Esophagus muscularis mucosa (tissue), 4 donors: ENCODE data around the gene LRP1. TPM values are rescaled to one million over a fixed set of nuclear protein-coding genes. Genes with fewer than 3 reads are reported as not detected.

Source experiments
- DNase-seq: peaks from one replicate; pipeline ENCODE4 v3.0.0-alpha.2; 2017; ENCODE audit errors: extremely low spot score
- H3K27ac ChIP-seq, 4 donors: fragments of 200-600 bp; sonication (generic); replicated peaks in 1 of 4; 1 replicate in 3 of 4; 2 replicates in 1 of 4; pipeline ENCODE4 v1.5.1; 2016 to 2019; ENCODE audit warnings: mild to moderate bottlenecking in 1 of 4
- H3K27me3 ChIP-seq, 4 donors: fragments of 200-600 bp; sonication (generic); one replicate each; pipeline versions ENCODE4 v1.5.1 to v1.6.0; 2016 to 2019
- H3K36me3 ChIP-seq, 4 donors: fragments of 200-600 bp; sonication (generic); one replicate each; pipeline ENCODE4 v1.5.1; 2016 to 2019
- H3K4me1 ChIP-seq, 4 donors: fragments of 200-600 bp; sonication (generic); one replicate each; pipeline ENCODE4 v1.5.1; 2016 to 2019
- H3K4me3 ChIP-seq, 4 donors: fragments of 200-600 bp; sonication (generic); 1 replicate in 2 of 4; 2 replicates in 2 of 4; pipeline ENCODE4 v1.5.1; 2016 to 2019; ENCODE audit warnings: mild to moderate bottlenecking in 4 of 4, moderate library complexity in 1 of 4
- H3K9me3 ChIP-seq, 4 donors: fragments of 200-600 bp; sonication (generic); 1 replicate in 3 of 4; 2 replicates in 1 of 4; pipeline ENCODE4 v1.5.1; 2016 to 2019
- EP300 ChIP-seq: sonication (generic); formaldehyde crosslinking; IDR thresholded peaks from one replicate; pipeline ENCODE4 v1.6.1; 2017; ENCODE audit warnings: antibody characterized with exemption
- POLR2A ChIP-seq: fragments of 450-650 bp; IDR thresholded peaks from one replicate; pipeline ENCODE4 v1.6.1; 2017; ENCODE audit warnings: antibody characterized with exemption, moderate library complexity, mild to moderate bottlenecking, low read depth
- POLR2AphosphoS5 ChIP-seq, 2 donors: sonication (generic); formaldehyde crosslinking; IDR thresholded peaks; one replicate each; pipeline ENCODE4 v1.6.1; 2017; ENCODE audit warnings: antibody characterized with exemption in 2 of 2
- WGBS: methylation state at CpG from one replicate; pipeline ENCODE4 v1.1.5; 2018; 5-methylcytosine and 5-hydroxymethylcytosine counted together
- intact Hi-C: fragments of 100-400 bp; cut with DNase I; formaldehyde crosslinking; loops from one replicate; pipeline ENCODE4 v1.15.1; 2023
- total RNA-seq, 4 donors: library from RNA; depleted of rRNA; stranded (reverse); fragments of >200 nt; gene quantifications; one replicate each; pipeline versions ENCODE4 v1.1.0 to v1.2.1, GENCODE V29; 2016
- TF ChIP-seq, protein P1 (sequence below), 3 experiments: fragments of 200-600 bp in 2 of 3; fragments of 450-650 bp in 1 of 3; sonication (generic) in 2 of 3; IDR thresholded peaks; one replicate each; pipeline ENCODE4 v1.5.1; 2017 to 2019; ENCODE audit warnings: antibody characterized with exemption in 3 of 3, mild to moderate bottlenecking in 2 of 3, moderate library complexity in 1 of 3

LRP1 gene
- total RNA-seq, 4 donors from 2014 or later, result 203 to 338 (median 250) TPM

DNA sequence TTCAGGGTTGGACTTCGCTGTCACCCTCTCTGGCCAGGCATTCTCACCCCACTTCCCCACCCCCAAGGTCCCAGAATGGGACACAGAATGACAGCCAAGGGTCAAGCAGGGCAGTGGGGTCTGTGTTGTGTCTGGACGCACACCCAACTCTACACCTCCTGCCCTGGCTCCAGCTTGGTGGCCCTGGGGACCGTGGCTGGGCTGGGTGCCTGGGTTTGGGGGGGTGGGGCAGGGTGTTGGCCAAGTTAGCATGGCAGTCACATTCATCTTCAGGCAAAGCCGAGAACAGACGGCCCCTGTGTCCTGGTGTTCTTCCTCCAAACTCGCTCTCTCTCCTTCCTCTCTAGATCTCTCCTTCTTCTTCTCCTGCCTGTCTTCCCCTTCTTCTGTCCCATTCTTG, 5.6 kb downstream of the LRP1 start:
- H3K4me3 ChIP-seq, result peak overlapping the region; percentile 2 to 89 (median 46)
- intact Hi-C loops, result no loop called here

DNA sequence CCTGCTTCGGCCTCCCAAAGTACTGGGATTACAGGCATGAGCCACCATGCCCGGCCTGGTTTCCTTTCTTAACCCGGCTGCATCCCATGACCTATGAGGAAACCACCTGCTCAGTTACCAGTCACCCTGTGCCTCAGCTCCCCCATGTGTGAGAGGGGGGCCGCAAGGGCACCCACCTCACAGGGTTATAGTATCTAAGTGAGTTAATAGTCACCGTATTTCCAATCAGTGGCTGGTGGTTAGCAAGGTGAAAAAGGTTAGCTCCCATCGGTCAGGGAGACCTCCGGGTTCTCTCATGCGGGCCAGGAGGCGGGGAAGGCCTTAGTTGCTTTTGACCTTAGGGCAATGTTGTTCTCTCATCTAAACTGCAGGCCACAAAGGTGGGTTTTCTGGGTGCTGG, 6.7 kb downstream of the LRP1 start:
- H3K27me3 ChIP-seq, result no peaks in the 10 kb centered on the region
- TF ChIP-seq EP300, result no peak
- peak overlapping the region; percentile 95 to 99 (median 99) for H3K27ac ChIP-seq
- 78% methylated on average over 6 of the region's 9 CpGs for WGBS
- peaks cover 65 to 96% (median 94%) of the 10 kb centered on the region in 4 donors for H3K4me1 ChIP-seq
- no peak for DNase-seq
- peak overlapping the region in 2 of 4 donors; percentile 24 to 40 for H3K4me3 ChIP-seq
- H3K9me3 ChIP-seq, result no peaks in the 10 kb centered on the region
- intact Hi-C loops, result no loop called here
- H3K36me3 ChIP-seq, result peaks cover 0 to 18% (median 13%) of the 10 kb centered on the region in 4 donors

More for the DNA sequence above, 5.6 kb downstream of the LRP1 start:
- DNase-seq, result no peak
- Histone ChIP-seq H3K36me3 (peaks cover 0 to 8% (median 3%) of the 10 kb centered on the region in 4 donors), H3K9me3 (no peaks in the 10 kb centered on the region), H3K27ac (peak overlapping the region; percentile 95 to 99 (median 99)), H3K27me3 (no peaks in the 10 kb centered on the region), H3K4me1 (peaks cover 62 to 100% (median 97%) of the 10 kb centered on the region in 4 donors)
- TF ChIP-seq POLR2A (no peak), EP300 (no peak), POLR2AphosphoS5 (IDR thresholded peaks at IDR 0.05) (no peak)
- TF ChIP-seq, protein P1, sequence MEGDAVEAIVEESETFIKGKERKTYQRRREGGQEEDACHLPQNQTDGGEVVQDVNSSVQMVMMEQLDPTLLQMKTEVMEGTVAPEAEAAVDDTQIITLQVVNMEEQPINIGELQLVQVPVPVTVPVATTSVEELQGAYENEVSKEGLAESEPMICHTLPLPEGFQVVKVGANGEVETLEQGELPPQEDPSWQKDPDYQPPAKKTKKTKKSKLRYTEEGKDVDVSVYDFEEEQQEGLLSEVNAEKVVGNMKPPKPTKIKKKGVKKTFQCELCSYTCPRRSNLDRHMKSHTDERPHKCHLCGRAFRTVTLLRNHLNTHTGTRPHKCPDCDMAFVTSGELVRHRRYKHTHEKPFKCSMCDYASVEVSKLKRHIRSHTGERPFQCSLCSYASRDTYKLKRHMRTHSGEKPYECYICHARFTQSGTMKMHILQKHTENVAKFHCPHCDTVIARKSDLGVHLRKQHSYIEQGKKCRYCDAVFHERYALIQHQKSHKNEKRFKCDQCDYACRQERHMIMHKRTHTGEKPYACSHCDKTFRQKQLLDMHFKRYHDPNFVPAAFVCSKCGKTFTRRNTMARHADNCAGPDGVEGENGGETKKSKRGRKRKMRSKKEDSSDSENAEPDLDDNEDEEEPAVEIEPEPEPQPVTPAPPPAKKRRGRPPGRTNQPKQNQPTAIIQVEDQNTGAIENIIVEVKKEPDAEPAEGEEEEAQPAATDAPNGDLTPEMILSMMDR (IDR thresholded peaks at IDR 0.05), result no peak
- 32% methylated on average over 6 of the region's 6 CpGs for WGBS

DNA sequence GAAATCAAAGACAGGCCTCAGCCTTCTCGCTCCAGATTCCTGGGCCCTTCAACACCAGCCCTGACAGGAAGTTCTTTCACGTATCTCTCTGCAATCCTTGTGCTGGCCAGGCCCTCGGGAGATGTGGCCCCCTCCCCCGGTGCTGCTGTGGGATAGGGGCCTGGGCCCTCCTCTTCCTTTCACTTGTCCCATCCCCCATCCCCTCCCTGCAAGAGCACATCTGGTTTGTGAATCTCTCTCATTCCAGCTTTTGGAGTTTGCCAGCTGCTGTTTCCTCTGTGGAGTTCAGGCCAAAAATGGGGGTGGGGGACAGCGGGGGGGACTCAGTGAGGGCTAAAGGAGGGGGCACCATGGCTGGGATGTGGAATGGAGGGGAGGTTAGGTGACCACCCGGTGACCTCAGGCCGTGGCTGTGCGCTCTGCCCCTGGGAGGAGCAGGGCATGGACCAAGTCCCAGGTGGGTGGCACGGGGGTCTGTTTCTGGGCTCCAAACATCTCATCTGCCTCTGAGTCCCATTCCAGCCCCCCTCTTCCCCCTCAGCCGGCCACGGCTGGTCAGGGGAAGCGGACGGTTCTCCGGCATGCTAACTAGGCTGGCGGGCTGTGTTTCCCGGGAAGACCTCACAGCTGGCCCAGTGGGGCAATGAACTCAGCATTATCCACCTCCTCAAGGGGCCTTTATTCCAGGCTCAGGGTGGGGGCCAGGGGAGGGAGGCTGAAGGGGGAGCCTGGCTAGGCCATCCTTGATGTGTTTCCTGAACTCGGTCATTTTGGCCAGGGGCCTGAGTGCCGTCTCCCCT, 7.4 kb downstream of the LRP1 start:
- 17% methylated on average over 10 of the region's 18 CpGs for WGBS
- Histone ChIP-seq H3K4me3 (peak overlapping the region; percentile 24 to 40 (median 32)), H3K27me3 (no peaks in the 10 kb centered on the region), H3K36me3 (peaks cover 0 to 26% (median 20%) of the 10 kb centered on the region in 4 donors), H3K4me1 (peaks cover 65 to 90% (median 86%) of the 10 kb centered on the region in 4 donors), H3K9me3 (no peaks in the 10 kb centered on the region), H3K27ac (peak overlapping the region; percentile 95 to 99 (median 99))
- DNase-seq, result no peak
- intact Hi-C loops, result no loop called here
- no peak for TF ChIP-seq EP300
- TF ChIP-seq POLR2A, result no peak
- no peak for TF ChIP-seq POLR2AphosphoS5 (IDR thresholded peaks at IDR 0.05)
- TF ChIP-seq, protein P1 (IDR thresholded peaks at IDR 0.05), result no peak

DNA sequence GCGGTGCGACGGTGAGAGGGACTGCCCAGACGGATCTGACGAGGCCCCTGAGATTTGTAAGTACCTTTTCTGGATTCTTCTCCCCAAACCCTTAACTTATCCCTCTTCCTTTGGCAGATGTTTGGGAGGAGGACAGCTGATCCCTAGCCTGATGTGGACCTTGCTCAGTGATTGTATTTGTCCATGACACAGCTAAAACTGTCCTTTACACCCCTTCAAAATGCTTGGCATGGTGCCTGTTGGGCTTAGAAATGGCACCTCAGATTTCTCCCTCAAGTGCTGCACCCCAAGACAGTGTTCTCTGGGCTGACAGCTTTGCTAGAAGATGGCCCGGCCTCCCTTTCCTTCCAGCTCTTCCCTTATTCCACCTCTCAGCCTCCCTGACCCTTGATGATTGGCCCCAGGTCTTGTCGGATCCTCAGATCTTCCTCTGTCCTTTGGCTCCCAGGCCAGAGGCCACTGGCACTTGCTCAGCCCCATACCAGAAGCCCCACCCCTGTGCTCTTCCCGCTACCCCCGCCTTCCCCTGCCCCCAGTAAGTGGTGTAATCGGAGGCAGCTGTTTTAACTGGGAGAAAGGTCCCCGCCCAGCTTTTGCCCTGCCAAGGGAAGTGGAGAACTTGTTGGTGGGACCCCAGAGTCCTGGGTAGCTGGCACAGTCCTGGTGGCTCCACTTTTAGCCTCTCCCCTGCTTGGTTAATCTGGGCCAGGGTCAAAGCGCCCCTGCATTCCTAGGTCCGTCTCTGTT, 10.4 kb downstream of the LRP1 start:
- Histone ChIP-seq H3K27ac (peak overlapping the region; percentile 58 to 99 (median 97)), H3K4me3 (no peak overlapping the region), H3K27me3 (no peaks in the 10 kb centered on the region), H3K36me3 (peaks cover 17 to 56% (median 49%) of the 10 kb centered on the region in 4 donors), H3K9me3 (no peaks in the 10 kb centered on the region), H3K4me1 (peaks cover 46 to 84% (median 81%) of the 10 kb centered on the region in 4 donors)
- WGBS, result 85% methylated on average over 9 of the region's 13 CpGs
- TF ChIP-seq EP300 (no peak), POLR2AphosphoS5 (IDR thresholded peaks at IDR 0.05) (peak in 1 of 2 donors; percentile 14), POLR2A (no peak)
- TF ChIP-seq, protein P1 (IDR thresholded peaks at IDR 0.05), result no peak
- intact Hi-C loops, result no loop called here
- DNase-seq, result peak; percentile 96
